ENCODE data around the gene PKP1.

The PKP1 gene

GRCh38 chr1:201286445-201286844, 3.1 kb downstream of the PKP1 start:
- Histone ChIP-seq H3K27ac (ENCODE audit: low read depth, low read length) (no peak overlapping the region), H3K27me3 (ENCODE audit: control insufficient read depth in 1 of 2, insufficient read depth in 2 of 2, low read length in 2 of 2) (peaks cover 9 to 30% of the 10 kb centered on the region in 2 donors), H3K4me3 (ENCODE audit: low read depth in 1 of 2, low read length in 2 of 2) (no peak overlapping the region), H3K36me3 (ENCODE audit: insufficient read depth, low read length) (no peaks in the 10 kb centered on the region), H3K9ac (ENCODE audit: low read length) (no peak overlapping the region), H3K4me1 (ENCODE audit: insufficient read depth, low read length) (peaks cover 7% of the 10 kb centered on the region), H3K9me3 (ENCODE audit: low read length) (no peaks in the 10 kb centered on the region)

- Histone ChIP-seq H3K36me3 (ENCODE audit: insufficient read depth, low read length) (no peaks in the 10 kb centered on the region), H3K27ac (ENCODE audit: low read depth, low read length) (no peak overlapping the region), H3K4me1 (ENCODE audit: insufficient read depth, low read length) (peaks cover 3% of the 10 kb centered on the region), H3K27me3 (ENCODE audit: control insufficient read depth in 1 of 2, insufficient read depth in 2 of 2, low read length in 2 of 2) (peaks cover under 1 to 17% of the 10 kb centered on the region in 2 donors), H3K9me3 (ENCODE audit: low read length) (no peaks in the 10 kb centered on the region), H3K9ac (ENCODE audit: low read length) (no peak overlapping the region), H3K4me3 (ENCODE audit: low read depth in 1 of 2, low read length in 2 of 2) (no peak overlapping the region)
Measured at GRCh38 chr1:201288007-201288406, 4.7 kb downstream of the PKP1 start.

GRCh38 chr1:201288765-201289164, 5.5 kb downstream of the PKP1 start:
- Histone ChIP-seq H3K36me3 (ENCODE audit: insufficient read depth, low read length) (no peaks in the 10 kb centered on the region), H3K27me3 (ENCODE audit: control insufficient read depth in 1 of 2, insufficient read depth in 2 of 2, low read length in 2 of 2) (peaks cover 0 to 10% of the 10 kb centered on the region in 2 donors), H3K9me3 (ENCODE audit: low read length) (no peaks in the 10 kb centered on the region), H3K4me1 (ENCODE audit: insufficient read depth, low read length) (no peaks in the 10 kb centered on the region), H3K27ac (ENCODE audit: low read depth, low read length) (no peak overlapping the region), H3K4me3 (ENCODE audit: low read depth in 1 of 2, low read length in 2 of 2) (no peak overlapping the region), H3K9ac (ENCODE audit: low read length) (no peak overlapping the region)

GRCh38 chr1:201290551-201290950, 7.2 kb downstream of the PKP1 start:
- H3K4me3 ChIP-seq (ENCODE audit: low read depth in 1 of 2, low read length in 2 of 2), result no peak overlapping the region
- H3K27me3 ChIP-seq (ENCODE audit: control insufficient read depth in 1 of 2, insufficient read depth in 2 of 2, low read length in 2 of 2), result no peaks in the 10 kb centered on the region
- no peak overlapping the region for H3K9ac ChIP-seq (ENCODE audit: low read length)
- no peak overlapping the region for H3K27ac ChIP-seq (ENCODE audit: low read depth, low read length)
- no peaks in the 10 kb centered on the region for H3K9me3 ChIP-seq (ENCODE audit: low read length)
- H3K4me1 ChIP-seq (ENCODE audit: insufficient read depth, low read length), result no peaks in the 10 kb centered on the region
- no peaks in the 10 kb centered on the region for H3K36me3 ChIP-seq (ENCODE audit: insufficient read depth, low read length)

GRCh38 chr1:201291916-201292315, 8.6 kb downstream of the PKP1 start:
- Histone ChIP-seq H3K9ac (ENCODE audit: low read length) (no peak overlapping the region), H3K4me3 (ENCODE audit: low read depth in 1 of 2, low read length in 2 of 2) (no peak overlapping the region), H3K4me1 (ENCODE audit: insufficient read depth, low read length) (no peaks in the 10 kb centered on the region), H3K9me3 (ENCODE audit: low read length) (no peaks in the 10 kb centered on the region), H3K27ac (ENCODE audit: low read depth, low read length) (no peak overlapping the region), H3K36me3 (ENCODE audit: insufficient read depth, low read length) (no peaks in the 10 kb centered on the region), H3K27me3 (ENCODE audit: control insufficient read depth in 1 of 2, insufficient read depth in 2 of 2, low read length in 2 of 2) (no peaks in the 10 kb centered on the region)

GRCh38 chr1:201294876-201295275, 11.6 kb downstream of the PKP1 start:
- Histone ChIP-seq H3K27me3 (ENCODE audit: control insufficient read depth in 1 of 2, insufficient read depth in 2 of 2, low read length in 2 of 2) (no peaks in the 10 kb centered on the region), H3K36me3 (ENCODE audit: insufficient read depth, low read length) (no peaks in the 10 kb centered on the region), H3K9ac (ENCODE audit: low read length) (no peak overlapping the region), H3K9me3 (ENCODE audit: low read length) (no peaks in the 10 kb centered on the region), H3K4me3 (ENCODE audit: low read depth in 1 of 2, low read length in 2 of 2) (no peak overlapping the region), H3K4me1 (ENCODE audit: insufficient read depth, low read length) (no peaks in the 10 kb centered on the region), H3K27ac (ENCODE audit: low read depth, low read length) (no peak overlapping the region)

- Histone ChIP-seq H3K4me3 (ENCODE audit: low read depth in 1 of 2, low read length in 2 of 2) (no peak overlapping the region), H3K27me3 (ENCODE audit: control insufficient read depth in 1 of 2, insufficient read depth in 2 of 2, low read length in 2 of 2) (no peaks in the 10 kb centered on the region), H3K9me3 (ENCODE audit: low read length) (no peaks in the 10 kb centered on the region), H3K9ac (ENCODE audit: low read length) (no peak overlapping the region), H3K27ac (ENCODE audit: low read depth, low read length) (no peak overlapping the region), H3K4me1 (ENCODE audit: insufficient read depth, low read length) (no peaks in the 10 kb centered on the region), H3K36me3 (ENCODE audit: insufficient read depth, low read length) (no peaks in the 10 kb centered on the region)
Measured at GRCh38 chr1:201295346-201295745, 12.0 kb downstream of the PKP1 start.

- Histone ChIP-seq H3K4me1 (ENCODE audit: insufficient read depth, low read length) (no peaks in the 10 kb centered on the region), H3K27ac (ENCODE audit: low read depth, low read length) (no peak overlapping the region), H3K4me3 (ENCODE audit: low read depth in 1 of 2, low read length in 2 of 2) (no peak overlapping the region), H3K36me3 (ENCODE audit: insufficient read depth, low read length) (no peaks in the 10 kb centered on the region), H3K9ac (ENCODE audit: low read length) (no peak overlapping the region), H3K9me3 (ENCODE audit: low read length) (no peaks in the 10 kb centered on the region), H3K27me3 (ENCODE audit: control insufficient read depth in 1 of 2, insufficient read depth in 2 of 2, low read length in 2 of 2) (no peaks in the 10 kb centered on the region)
Measured at GRCh38 chr1:201295861-201296260, 12.6 kb downstream of the PKP1 start.

GRCh38 chr1:201296352-201296751, 13.0 kb downstream of the PKP1 start:
- Histone ChIP-seq H3K36me3 (ENCODE audit: insufficient read depth, low read length) (no peaks in the 10 kb centered on the region), H3K9me3 (ENCODE audit: low read length) (no peaks in the 10 kb centered on the region), H3K27ac (ENCODE audit: low read depth, low read length) (no peak overlapping the region), H3K4me1 (ENCODE audit: insufficient read depth, low read length) (no peaks in the 10 kb centered on the region), H3K4me3 (ENCODE audit: low read depth in 1 of 2, low read length in 2 of 2) (no peak overlapping the region), H3K27me3 (ENCODE audit: control insufficient read depth in 1 of 2, insufficient read depth in 2 of 2, low read length in 2 of 2) (no peaks in the 10 kb centered on the region), H3K9ac (ENCODE audit: low read length) (no peak overlapping the region)

- H3K4me1 ChIP-seq (ENCODE audit: insufficient read depth, low read length), result no peaks in the 10 kb centered on the region
- no peaks in the 10 kb centered on the region for H3K36me3 ChIP-seq (ENCODE audit: insufficient read depth, low read length)
- no peak overlapping the region for H3K27ac ChIP-seq (ENCODE audit: low read depth, low read length)
- H3K4me3 ChIP-seq (ENCODE audit: low read depth in 1 of 2, low read length in 2 of 2), result no peak overlapping the region
- H3K9ac ChIP-seq (ENCODE audit: low read length), result no peak overlapping the region
- no peaks in the 10 kb centered on the region for H3K27me3 ChIP-seq (ENCODE audit: control insufficient read depth in 1 of 2, insufficient read depth in 2 of 2, low read length in 2 of 2)
- H3K9me3 ChIP-seq (ENCODE audit: low read length), result no peaks in the 10 kb centered on the region
Measured at GRCh38 chr1:201298396-201299381, 15.4 kb downstream of the PKP1 start.

GRCh38 chr1:201299968-201300367, 16.7 kb downstream of the PKP1 start:
- Histone ChIP-seq H3K27me3 (ENCODE audit: control insufficient read depth in 1 of 2, insufficient read depth in 2 of 2, low read length in 2 of 2) (no peaks in the 10 kb centered on the region), H3K27ac (ENCODE audit: low read depth, low read length) (no peak overlapping the region), H3K9me3 (ENCODE audit: low read length) (no peaks in the 10 kb centered on the region), H3K4me3 (ENCODE audit: low read depth in 1 of 2, low read length in 2 of 2) (no peak overlapping the region), H3K4me1 (ENCODE audit: insufficient read depth, low read length) (no peaks in the 10 kb centered on the region), H3K36me3 (ENCODE audit: insufficient read depth, low read length) (no peaks in the 10 kb centered on the region), H3K9ac (ENCODE audit: low read length) (no peak overlapping the region)

- no peak overlapping the region for H3K4me3 ChIP-seq (ENCODE audit: low read depth in 1 of 2, low read length in 2 of 2)
- no peak overlapping the region for H3K27ac ChIP-seq (ENCODE audit: low read depth, low read length)
- no peaks in the 10 kb centered on the region for H3K36me3 ChIP-seq (ENCODE audit: insufficient read depth, low read length)
- H3K4me1 ChIP-seq (ENCODE audit: insufficient read depth, low read length), result no peaks in the 10 kb centered on the region
- no peaks in the 10 kb centered on the region for H3K27me3 ChIP-seq (ENCODE audit: control insufficient read depth in 1 of 2, insufficient read depth in 2 of 2, low read length in 2 of 2)
- H3K9ac ChIP-seq (ENCODE audit: low read length), result no peak overlapping the region
- H3K9me3 ChIP-seq (ENCODE audit: low read length), result no peaks in the 10 kb centered on the region
Measured at GRCh38 chr1:201300641-201301040, 17.3 kb downstream of the PKP1 start.

Measured in muscle layer of colon (tissue), 2 donors.